GM12873 (cell line): ENCODE results near the gene BUD23.

Experiments used
- CTCF ChIP-seq: IDR thresholded peaks from 2 replicates; pipeline ENCODE4 v1.5.1; 2012; ENCODE audit warnings: low read depth, mild to moderate bottlenecking, moderate library complexity, low read length, control low read depth; ENCODE audit not compliant: insufficient read depth; ENCODE audit errors: missing control alignments

BUD23 gene

DNA sequence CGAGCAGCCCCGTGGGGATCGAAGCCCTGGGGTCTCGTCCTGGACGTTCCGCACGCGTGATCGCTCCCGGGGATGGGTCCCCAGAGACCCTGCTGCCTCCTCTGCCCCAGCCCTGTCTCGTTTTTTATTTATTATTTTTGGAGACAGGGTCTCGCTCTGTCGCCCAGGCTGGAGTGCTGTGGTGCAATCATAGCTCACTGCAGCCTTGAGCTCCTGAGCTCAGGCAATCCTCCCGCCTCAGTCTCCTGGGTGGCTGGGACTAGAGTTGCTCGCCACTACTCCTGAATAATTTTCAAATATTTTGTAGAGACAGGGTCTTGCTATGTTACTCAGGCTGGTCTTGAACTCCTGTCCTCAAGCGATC lies 36.4 kb downstream of the BUD23 start:
- TF ChIP-seq CTCF: no peak

GRCh38 chr7:73721377-73721817 lies 38.0 kb downstream of the BUD23 start:
- TF ChIP-seq CTCF: no peak

GRCh38 chr7:73722785-73723184 lies 39.4 kb downstream of the BUD23 start:
- TF ChIP-seq CTCF: no peak

GRCh38 chr7:73723813-73724212 lies 40.4 kb downstream of the BUD23 start:
- TF ChIP-seq CTCF: no peak

DNA sequence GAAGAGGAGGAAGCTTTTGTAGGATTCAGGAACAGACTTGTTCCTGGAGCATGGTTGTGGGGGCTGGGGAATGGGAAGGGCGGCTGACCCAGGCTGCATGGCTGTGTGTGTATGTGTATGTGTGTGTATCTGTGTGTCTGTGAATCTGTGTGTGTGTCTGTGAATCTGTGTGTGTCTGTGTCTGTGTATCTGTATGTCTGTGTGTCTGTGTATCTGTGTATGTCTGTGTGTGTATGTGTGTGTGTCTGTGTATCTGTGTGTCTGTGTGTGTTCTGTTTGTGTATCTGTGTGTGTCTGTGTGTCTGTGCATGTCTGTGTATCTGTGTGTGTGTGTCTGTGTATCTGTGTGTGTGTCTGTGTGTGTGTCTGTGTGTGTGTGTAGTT lies 42.7 kb downstream of the BUD23 start:
- no peak for TF ChIP-seq CTCF

- TF ChIP-seq CTCF: no peak
Observed at GRCh38 chr7:73727952-73728351, 44.6 kb downstream of the BUD23 start.

- no peak for TF ChIP-seq CTCF
Observed at GRCh38 chr7:73728551-73728950, 45.2 kb downstream of the BUD23 start.

GRCh38 chr7:73730485-73730884 lies 47.1 kb downstream of the BUD23 start:
- TF ChIP-seq CTCF: no peak
